Activated T-cell treated with anti-CD3 and anti-CD28 coated beads, Interleukin-2, amount 50 U/mL, for 24 hours (primary cell): ENCODE measurements around the gene CHST2.
A peak's percentile ranks its signal among the peaks of the same experiment; 100 is the strongest.

ENCODE experiments used
- DNase-seq: peaks from one replicate; pipeline ENCODE4 v3.0.0-alpha.2; 2020
- H3K27ac Mint-ChIP-seq: 2 replicates; pipeline ENCODE4 v1.8.0; 2020; ENCODE audit warnings: mild to moderate bottlenecking, mixed read lengths
- H3K27me3 Mint-ChIP-seq: 2 replicates; pipeline ENCODE4 v1.8.0; 2020; ENCODE audit warnings: mixed read lengths
- H3K36me3 Mint-ChIP-seq: 2 replicates; pipeline ENCODE4 v1.8.0; 2020; ENCODE audit warnings: low read depth, mixed read lengths
- H3K4me1 Mint-ChIP-seq: 2 replicates; pipeline ENCODE4 v1.8.0; 2020; ENCODE audit warnings: low read depth, mixed read lengths
- H3K4me3 Mint-ChIP-seq: 2 replicates; pipeline ENCODE4 v1.8.0; 2020; ENCODE audit warnings: mild to moderate bottlenecking, moderate library complexity, mixed read lengths
- H3K9me3 Mint-ChIP-seq: 2 replicates; pipeline ENCODE4 v1.8.0; 2020; ENCODE audit warnings: mixed read lengths

Gene CHST2

DNA sequence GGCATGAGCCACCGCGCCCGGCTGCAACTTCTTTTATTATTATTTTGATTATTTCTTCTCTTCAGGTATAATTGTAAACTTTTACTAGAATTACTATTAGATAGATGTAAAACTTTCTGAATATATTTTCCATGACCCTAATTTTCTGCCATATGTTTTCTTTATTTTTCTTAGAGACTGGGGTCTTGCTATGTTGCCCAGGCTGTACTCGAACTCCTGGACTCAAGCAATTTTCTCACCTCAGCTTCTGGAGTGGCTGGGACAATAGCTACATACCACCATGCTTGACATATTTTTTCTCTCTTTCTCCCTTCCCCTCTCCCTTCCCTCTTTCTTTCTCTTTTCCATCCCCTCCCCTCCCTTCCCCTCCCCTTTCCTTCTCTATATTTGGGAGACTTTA, 29.6 kb upstream of the CHST2 start:
- H3K9me3 Mint-ChIP-seq, result no peaks in the 10 kb centered on the region
- no peaks in the 10 kb centered on the region for H3K36me3 Mint-ChIP-seq
- no peak overlapping the region for H3K27ac Mint-ChIP-seq
- H3K4me3 Mint-ChIP-seq, result no peak overlapping the region
- peaks cover 1% of the 10 kb centered on the region for H3K27me3 Mint-ChIP-seq
- H3K4me1 Mint-ChIP-seq, result peaks cover 2% of the 10 kb centered on the region
- DNase-seq, result no peak

GRCh38 chr3:143090486-143090885, 29.1 kb upstream of the CHST2 start:
- H3K36me3 Mint-ChIP-seq, result no peaks in the 10 kb centered on the region
- no peaks in the 10 kb centered on the region for H3K9me3 Mint-ChIP-seq
- H3K4me1 Mint-ChIP-seq, result no peaks in the 10 kb centered on the region
- H3K27me3 Mint-ChIP-seq, result no peaks in the 10 kb centered on the region
- no peak overlapping the region for H3K4me3 Mint-ChIP-seq
- no peak overlapping the region for H3K27ac Mint-ChIP-seq
- DNase-seq, result no peak

- no peak overlapping the region for H3K27ac Mint-ChIP-seq
- H3K36me3 Mint-ChIP-seq, result no peaks in the 10 kb centered on the region
- H3K27me3 Mint-ChIP-seq, result no peaks in the 10 kb centered on the region
- no peak for DNase-seq
- no peaks in the 10 kb centered on the region for H3K9me3 Mint-ChIP-seq
- no peak overlapping the region for H3K4me3 Mint-ChIP-seq
- no peaks in the 10 kb centered on the region for H3K4me1 Mint-ChIP-seq
Observed at GRCh38 chr3:143090976-143091837, 28.4 kb upstream of the CHST2 start.

DNA sequence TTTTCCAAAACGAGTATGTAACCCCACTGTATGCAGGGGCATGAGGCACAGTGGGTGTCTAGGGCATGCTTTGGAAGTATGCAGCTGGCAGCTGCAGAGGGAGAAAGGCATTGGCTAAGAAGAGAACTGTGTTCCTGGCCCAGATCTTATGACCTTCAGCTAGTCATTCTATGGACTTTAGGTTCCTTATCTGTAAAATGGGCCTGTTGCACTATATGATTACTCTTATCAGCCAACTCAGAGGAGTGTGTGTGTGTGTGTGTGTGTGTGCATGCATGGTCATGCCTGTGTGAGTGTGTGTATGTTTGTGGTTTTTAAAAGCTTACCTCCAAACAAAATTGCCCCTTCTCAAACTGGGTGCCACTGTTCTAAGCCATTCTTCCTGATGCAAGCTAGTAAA, 27.4 kb upstream of the CHST2 start:
- DNase-seq, result no peak
- Mint-ChIP-seq H3K36me3 (no peaks in the 10 kb centered on the region), H3K4me3 (no peak overlapping the region), H3K9me3 (no peaks in the 10 kb centered on the region), H3K27ac (no peak overlapping the region), H3K27me3 (no peaks in the 10 kb centered on the region), H3K4me1 (no peaks in the 10 kb centered on the region)

GRCh38 chr3:143095813-143096212, 23.8 kb upstream of the CHST2 start:
- Mint-ChIP-seq H3K27me3 (peaks cover under 1% of the 10 kb centered on the region), H3K9me3 (no peaks in the 10 kb centered on the region), H3K4me1 (no peaks in the 10 kb centered on the region), H3K27ac (no peak overlapping the region), H3K4me3 (no peak overlapping the region), H3K36me3 (no peaks in the 10 kb centered on the region)
- no peak for DNase-seq

DNA sequence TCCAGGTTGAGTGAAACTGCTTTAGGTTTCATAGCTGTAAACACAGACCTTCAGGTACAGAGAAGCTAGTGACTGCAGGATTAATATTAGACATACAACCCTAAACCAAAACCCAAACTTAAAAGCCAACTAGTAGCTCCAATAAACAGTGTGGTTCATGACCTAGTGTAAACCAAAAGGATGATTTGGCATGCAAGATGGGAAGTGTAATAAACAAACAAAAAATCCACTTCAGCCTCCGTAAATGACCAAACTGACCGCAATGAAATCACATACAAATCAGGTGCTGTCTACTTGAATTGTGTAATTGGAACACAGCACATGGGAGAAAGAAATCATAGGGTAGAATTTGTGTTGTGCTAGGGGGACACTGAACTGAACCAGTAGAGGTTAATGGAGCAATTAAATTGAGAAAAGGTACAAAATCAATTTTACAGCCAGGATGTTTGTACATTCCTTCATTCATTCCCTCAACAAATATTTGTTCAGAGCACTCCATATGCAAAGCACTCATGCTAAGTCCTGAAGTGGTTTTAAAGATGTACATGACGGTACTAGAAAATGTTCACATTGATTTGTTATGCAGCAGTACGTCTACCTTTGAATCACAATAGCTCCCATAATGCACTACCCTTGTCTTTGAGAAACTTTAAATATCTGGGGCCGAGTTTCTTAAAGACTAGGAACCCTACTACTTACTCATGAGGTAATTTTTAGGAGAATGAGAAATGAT, 21.4 kb upstream of the CHST2 start:
- Mint-ChIP-seq H3K9me3 (no peaks in the 10 kb centered on the region), H3K27ac (no peak overlapping the region), H3K4me3 (no peak overlapping the region), H3K27me3 (peaks cover 9% of the 10 kb centered on the region), H3K4me1 (no peaks in the 10 kb centered on the region), H3K36me3 (no peaks in the 10 kb centered on the region)
- DNase-seq, result no peak

DNA sequence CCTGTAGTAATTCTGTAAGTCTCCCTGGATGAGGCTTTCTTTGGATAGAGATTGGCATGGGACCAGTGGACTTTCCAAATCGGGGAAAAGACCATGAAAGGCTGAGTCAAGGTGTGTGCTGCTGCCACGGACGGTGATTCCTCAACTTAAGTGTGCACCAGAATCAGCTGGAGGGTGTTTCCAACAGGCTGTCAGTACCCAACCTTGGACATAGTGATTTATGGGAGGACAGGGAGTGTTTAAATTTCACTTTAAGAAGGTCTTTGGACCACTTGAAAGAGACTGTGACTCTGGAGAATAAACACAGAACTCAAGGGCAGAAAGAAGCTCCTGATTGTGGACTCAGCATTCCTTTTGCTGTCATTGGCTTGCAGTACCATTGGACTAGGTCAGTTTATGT, 20.4 kb upstream of the CHST2 start:
- DNase-seq, result no peak
- Mint-ChIP-seq H3K36me3 (no peaks in the 10 kb centered on the region), H3K27ac (no peak overlapping the region), H3K27me3 (peaks cover 9% of the 10 kb centered on the region), H3K4me3 (no peak overlapping the region), H3K9me3 (no peaks in the 10 kb centered on the region), H3K4me1 (no peaks in the 10 kb centered on the region)

DNA sequence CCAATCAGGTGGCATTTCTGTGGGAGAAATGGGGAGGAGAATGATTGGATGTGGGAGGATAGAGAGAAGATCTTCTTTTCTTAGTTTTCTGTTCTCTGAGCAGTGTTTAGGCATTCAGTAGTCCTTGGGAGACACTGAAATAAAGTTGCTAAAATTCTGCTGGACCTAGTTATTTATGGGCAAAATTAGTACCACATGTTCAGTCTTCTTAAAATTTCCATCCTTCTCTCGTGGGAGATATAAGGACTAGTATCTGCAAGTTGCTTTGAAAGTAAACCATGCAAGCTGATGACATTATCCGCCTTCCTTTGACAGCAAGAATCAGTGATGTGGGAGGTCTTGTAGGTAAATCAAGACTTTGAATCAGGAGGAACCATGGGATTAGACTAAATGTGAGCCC, 19.9 kb upstream of the CHST2 start:
- no peaks in the 10 kb centered on the region for H3K4me1 Mint-ChIP-seq
- H3K36me3 Mint-ChIP-seq, result no peaks in the 10 kb centered on the region
- DNase-seq, result no peak
- no peak overlapping the region for H3K27ac Mint-ChIP-seq
- H3K9me3 Mint-ChIP-seq, result peaks cover 2% of the 10 kb centered on the region
- H3K27me3 Mint-ChIP-seq, result peaks cover 9% of the 10 kb centered on the region
- H3K4me3 Mint-ChIP-seq, result no peak overlapping the region

DNA sequence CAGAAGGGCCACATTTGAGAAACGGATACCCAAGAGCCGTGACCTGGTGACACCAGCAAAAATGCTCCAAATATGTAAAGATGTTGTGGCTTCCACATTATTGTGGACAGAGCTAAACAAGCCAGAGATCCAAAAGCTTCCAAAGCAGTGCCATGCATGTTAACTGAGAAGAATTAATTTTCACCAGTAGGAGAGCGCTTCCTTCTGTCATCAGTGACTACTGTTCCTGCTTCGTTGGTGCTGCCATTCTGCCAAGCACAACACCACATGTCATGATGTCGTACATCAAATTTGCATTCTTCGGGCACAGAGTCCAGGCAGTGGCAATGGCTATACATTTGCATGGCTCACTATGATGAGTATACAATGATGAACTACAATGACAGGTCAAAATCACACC, 19.1 kb upstream of the CHST2 start:
- Mint-ChIP-seq H3K27me3 (peaks cover 9% of the 10 kb centered on the region), H3K36me3 (no peaks in the 10 kb centered on the region), H3K4me1 (no peaks in the 10 kb centered on the region), H3K4me3 (no peak overlapping the region), H3K9me3 (peaks cover 8% of the 10 kb centered on the region), H3K27ac (no peak overlapping the region)
- DNase-seq, result no peak

GRCh38 chr3:143101792-143102381, 17.7 kb upstream of the CHST2 start:
- H3K9me3 Mint-ChIP-seq, result peaks cover 17% of the 10 kb centered on the region
- H3K4me1 Mint-ChIP-seq, result no peaks in the 10 kb centered on the region
- H3K27ac Mint-ChIP-seq, result no peak overlapping the region
- DNase-seq, result no peak
- H3K36me3 Mint-ChIP-seq, result peaks cover 3% of the 10 kb centered on the region
- no peak overlapping the region for H3K4me3 Mint-ChIP-seq
- peaks cover 9% of the 10 kb centered on the region for H3K27me3 Mint-ChIP-seq

DNA sequence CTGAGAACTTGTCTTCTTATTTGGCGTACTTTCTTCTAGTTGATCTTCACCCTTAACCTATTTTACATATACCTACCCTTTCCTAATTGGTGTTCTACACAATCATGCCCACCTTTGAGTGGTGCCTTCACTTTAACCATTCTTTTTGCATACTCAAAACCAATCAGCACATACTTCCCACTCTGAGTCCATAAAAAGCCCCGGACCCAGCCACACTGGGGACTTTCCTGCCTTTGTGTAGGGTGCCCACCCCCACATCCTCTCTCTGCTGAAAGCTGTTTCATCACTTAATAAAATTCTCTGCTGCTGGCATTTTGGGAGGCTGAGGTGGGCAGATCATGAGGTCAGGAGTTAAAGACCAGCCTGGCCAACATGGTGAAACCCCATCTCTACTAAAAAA, 15.9 kb upstream of the CHST2 start:
- Mint-ChIP-seq H3K27ac (no peak overlapping the region), H3K27me3 (peaks cover 9% of the 10 kb centered on the region), H3K4me1 (no peaks in the 10 kb centered on the region), H3K9me3 (peaks cover 17% of the 10 kb centered on the region), H3K36me3 (peaks cover 3% of the 10 kb centered on the region), H3K4me3 (no peak overlapping the region)
- no peak for DNase-seq

DNA sequence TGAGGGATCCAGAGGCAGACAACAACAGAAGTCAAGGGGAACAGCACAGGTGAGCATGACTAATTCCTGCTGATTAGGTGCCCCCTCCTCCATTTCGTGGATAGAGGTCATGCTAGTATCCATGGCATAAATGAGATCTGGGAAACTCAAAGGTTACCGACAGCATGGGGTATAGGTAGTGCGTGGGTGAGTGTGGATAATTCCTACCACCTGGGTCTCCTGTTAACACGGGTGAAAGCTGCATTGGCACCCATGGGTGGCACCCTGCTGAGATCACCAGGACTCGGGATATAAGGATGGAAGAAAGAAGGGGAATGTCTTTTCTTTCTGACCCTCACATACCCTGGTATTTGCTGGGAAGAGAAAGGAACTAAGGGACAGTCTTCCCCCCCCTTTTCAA, 14.4 kb upstream of the CHST2 start:
- H3K4me1 Mint-ChIP-seq, result no peaks in the 10 kb centered on the region
- H3K4me3 Mint-ChIP-seq, result no peak overlapping the region
- H3K9me3 Mint-ChIP-seq, result peaks cover 17% of the 10 kb centered on the region
- H3K27me3 Mint-ChIP-seq, result peaks cover 9% of the 10 kb centered on the region
- H3K36me3 Mint-ChIP-seq, result peaks cover 3% of the 10 kb centered on the region
- no peak for DNase-seq
- H3K27ac Mint-ChIP-seq, result no peak overlapping the region

DNA sequence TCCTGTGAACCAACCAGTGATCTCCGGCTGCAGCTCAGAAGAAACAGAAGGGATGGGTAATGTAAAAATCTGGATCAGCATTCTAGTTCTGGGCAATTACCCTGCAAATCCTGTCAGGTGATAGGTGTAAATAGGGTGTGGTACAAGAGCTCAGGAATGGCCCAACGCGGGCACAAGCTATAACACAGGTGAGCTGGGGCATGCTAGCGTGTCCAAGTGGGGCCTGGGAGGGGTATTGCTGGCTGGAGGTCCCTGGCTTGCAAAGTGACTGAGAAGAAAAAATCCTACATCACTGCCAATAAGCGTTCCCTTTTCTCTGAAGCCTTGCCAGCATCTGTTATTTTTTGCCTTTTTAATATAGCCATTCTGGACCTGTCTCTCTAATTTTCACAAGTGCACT, 9.7 kb upstream of the CHST2 start:
- Mint-ChIP-seq H3K36me3 (peaks cover 3% of the 10 kb centered on the region), H3K27ac (no peak overlapping the region), H3K9me3 (peaks cover 14% of the 10 kb centered on the region), H3K4me3 (no peak overlapping the region), H3K4me1 (no peaks in the 10 kb centered on the region), H3K27me3 (peaks cover 3% of the 10 kb centered on the region)
- no peak for DNase-seq

DNA sequence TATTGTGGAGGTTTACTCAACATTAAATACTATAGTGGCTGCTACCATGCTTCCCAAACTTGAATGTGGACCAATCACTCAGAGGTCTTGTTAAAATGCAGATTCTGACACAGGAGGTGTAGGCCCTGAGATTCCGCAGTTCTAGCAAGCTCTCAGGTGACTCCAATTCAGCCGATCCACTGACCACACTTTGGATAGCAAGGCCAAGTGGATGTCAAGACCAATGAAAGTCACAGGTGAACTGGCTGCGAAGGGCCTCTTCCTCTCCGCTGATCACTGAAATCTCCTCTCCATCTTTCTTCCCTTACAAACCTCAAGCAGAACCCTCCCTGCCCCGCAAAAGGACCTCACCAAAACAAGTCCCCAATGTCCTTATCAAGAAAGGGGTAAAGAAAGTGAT, 9.2 kb upstream of the CHST2 start:
- Mint-ChIP-seq H3K36me3 (peaks cover 3% of the 10 kb centered on the region), H3K4me1 (no peaks in the 10 kb centered on the region), H3K27me3 (peaks cover 3% of the 10 kb centered on the region), H3K4me3 (no peak overlapping the region), H3K27ac (no peak overlapping the region), H3K9me3 (peaks cover 10% of the 10 kb centered on the region)
- no peak for DNase-seq

GRCh38 chr3:143118630-143119008, 952 bp upstream of the CHST2 start:
- Mint-ChIP-seq H3K27ac (peak overlapping the region; percentile 52), H3K27me3 (peaks cover 11% of the 10 kb centered on the region)

More at GRCh38 chr3:143118630-143119008, 952 bp upstream of the CHST2 start:
- Mint-ChIP-seq H3K9me3 (no peaks in the 10 kb centered on the region), H3K4me1 (peaks cover 33% of the 10 kb centered on the region), H3K36me3 (peaks cover 5% of the 10 kb centered on the region), H3K4me3 (peak overlapping the region; percentile 84)
- no peak for DNase-seq
